ENCODE measurements around the gene RUNX2. TPM values are rescaled to one million over a fixed set of nuclear protein-coding genes. Genes with fewer than 3 reads are reported as not detected.

RUNX2 gene
- total and polyA plus RNA-seq, 3 donors from 2014 or later: 2.9 to 6.0 (median 4.3) TPM

- no peak for TF ChIP-seq CTCF (IDR thresholded peaks at IDR 0.05)
- TF ChIP-seq POLR2A (IDR thresholded peaks at IDR 0.05): no peak
- WGBS, 2 donors: 85 to 93% methylated on average over 2 of the region's 2 CpGs
- H3K36me3 ChIP-seq (ENCODE audit: low read depth, missing control alignments): no peaks in the 10 kb centered on the region
- DNase-seq: no peak
- H3K4me3 ChIP-seq: no peak overlapping the region
- H3K27ac ChIP-seq: no peak overlapping the region
- H3K4me1 ChIP-seq: no peaks in the 10 kb centered on the region
- no peaks in the 10 kb centered on the region for H3K9me3 ChIP-seq
- H3K27me3 ChIP-seq: no peaks in the 10 kb centered on the region
- intact Hi-C loops (cut with DNase I; ENCODE audit: low total_unique reads): no loop called here
Measured at GRCh38 chr6:45654673-45655072, 326.5 kb downstream of the RUNX2 start.

GRCh38 chr6:45655745-45656476 lies 327.8 kb downstream of the RUNX2 start:
- no peak for DNase-seq
- H3K36me3 ChIP-seq (ENCODE audit: low read depth, missing control alignments): no peaks in the 10 kb centered on the region
- no peaks in the 10 kb centered on the region for H3K4me1 ChIP-seq
- 87% methylated on average over 4 of the region's 4 CpGs for WGBS, 2 donors
- no peaks in the 10 kb centered on the region for H3K27me3 ChIP-seq
- intact Hi-C loops (cut with DNase I; ENCODE audit: low total_unique reads): no loop called here
- no peaks in the 10 kb centered on the region for H3K9me3 ChIP-seq
- TF ChIP-seq POLR2A (IDR thresholded peaks at IDR 0.05) (no peak), CTCF (IDR thresholded peaks at IDR 0.05) (no peak)
- H3K4me3 ChIP-seq: no peak overlapping the region
- H3K27ac ChIP-seq: no peak overlapping the region

GRCh38 chr6:45657226-45657625 lies 329.1 kb downstream of the RUNX2 start:
- H3K36me3 ChIP-seq (ENCODE audit: low read depth, missing control alignments): no peaks in the 10 kb centered on the region
- intact Hi-C loops (cut with DNase I; ENCODE audit: low total_unique reads): no loop called here
- H3K27me3 ChIP-seq: no peaks in the 10 kb centered on the region
- TF ChIP-seq CTCF (IDR thresholded peaks at IDR 0.05) (no peak), POLR2A (IDR thresholded peaks at IDR 0.05) (no peak)
- H3K4me3 ChIP-seq: no peak overlapping the region
- no peaks in the 10 kb centered on the region for H3K4me1 ChIP-seq
- DNase-seq: no peak
- H3K9me3 ChIP-seq: no peaks in the 10 kb centered on the region
- no peak overlapping the region for H3K27ac ChIP-seq

GRCh38 chr6:45658400-45658799 lies 330.3 kb downstream of the RUNX2 start:
- H3K4me3 ChIP-seq: no peak overlapping the region
- H3K27me3 ChIP-seq: no peaks in the 10 kb centered on the region
- 91 to 98% methylated on average over 1 of the region's 1 CpG for WGBS, 2 donors
- H3K27ac ChIP-seq: no peak overlapping the region
- TF ChIP-seq POLR2A (IDR thresholded peaks at IDR 0.05): no peak
- TF ChIP-seq CTCF (IDR thresholded peaks at IDR 0.05): no peak
- no peaks in the 10 kb centered on the region for H3K4me1 ChIP-seq
- DNase-seq: no peak
- H3K36me3 ChIP-seq (ENCODE audit: low read depth, missing control alignments): no peaks in the 10 kb centered on the region
- no peaks in the 10 kb centered on the region for H3K9me3 ChIP-seq
- intact Hi-C loops (cut with DNase I; ENCODE audit: low total_unique reads): no loop called here

- H3K36me3 ChIP-seq (ENCODE audit: low read depth, missing control alignments): no peaks in the 10 kb centered on the region
- intact Hi-C loops (cut with DNase I; ENCODE audit: low total_unique reads): no loop called here
- WGBS, 2 donors: 90 to 91% methylated on average over 5 of the region's 5 CpGs
- no peak overlapping the region for H3K27ac ChIP-seq
- H3K27me3 ChIP-seq: no peaks in the 10 kb centered on the region
- no peak for DNase-seq
- no peaks in the 10 kb centered on the region for H3K4me1 ChIP-seq
- no peaks in the 10 kb centered on the region for H3K9me3 ChIP-seq
- H3K4me3 ChIP-seq: no peak overlapping the region
- no peak for TF ChIP-seq POLR2A (IDR thresholded peaks at IDR 0.05)
- no peak for TF ChIP-seq CTCF (IDR thresholded peaks at IDR 0.05)
Measured at GRCh38 chr6:45658958-45659357, 330.8 kb downstream of the RUNX2 start.

All from testis (tissue), 3 donors.